HCT116 (cell line): ENCODE measurements around the gene NUMA1.

ENCODE experiments used
- EGR1 ChIP-seq: IDR thresholded peaks from 2 replicates; pipeline ENCODE4 v1.6.1; 2012; ENCODE audit warnings: low read depth
- EZH2 ChIP-seq: fragments of 200-600 bp; sonication (generic); IDR thresholded peaks from 2 replicates; pipeline ENCODE4 v1.6.1; 2017; ENCODE audit warnings: antibody characterized with exemption, mixed run types
- EZH2phosphoT487 ChIP-seq: fragments of 200-600 bp; IDR thresholded peaks from 2 replicates; pipeline ENCODE4 v1.6.1; 2018; ENCODE audit warnings: antibody characterized with exemption, borderline replicate concordance
- POLR2A ChIP-seq: IDR thresholded peaks from 2 replicates; pipeline ENCODE4 v1.7.0; 2011; ENCODE audit warnings: borderline replicate concordance; ENCODE audit not compliant: insufficient read depth, insufficient read length; ENCODE audit errors: extremely low read depth
- SIN3A ChIP-seq: IDR thresholded peaks from 2 replicates; pipeline ENCODE4 v1.6.1; 2012; ENCODE audit warnings: low read depth
- SP1 ChIP-seq: IDR thresholded peaks from 2 replicates; pipeline ENCODE4 v1.6.1; 2012; ENCODE audit warnings: low read depth
- ZNF274 ChIP-seq: fragments of 200-500 bp; sonication (Bioruptor generic); IDR thresholded peaks from 2 replicates; pipeline ENCODE4 v1.6.1; 2014; ENCODE audit warnings: mild to moderate bottlenecking, low read depth, low read length, inconsistent platforms
- TF ChIP-seq, protein P1 (sequence below), 3 experiments: fragments of 200-600 bp in 1 of 3; sonication (generic) in 1 of 3; IDR thresholded peaks in 2 of 3; conservative IDR thresholded peaks in 1 of 3; 2 replicates each; pipeline ENCODE4 v1.5.1; 2012 to 2017; ENCODE audit warnings: low read depth in 2 of 3, low read length in 2 of 3, antibody characterized with exemption in 1 of 3, borderline replicate concordance in 1 of 3, control low read depth in 1 of 3, mild to moderate bottlenecking in 1 of 3, mixed read lengths in 1 of 3, mixed run types in 1 of 3, moderate library complexity in 1 of 3; ENCODE audit not compliant: insufficient read depth in 1 of 3
- TF ChIP-seq, protein P2 (sequence below): IDR thresholded peaks from 2 replicates; pipeline ENCODE4 v1.6.1; 2012

DNA sequence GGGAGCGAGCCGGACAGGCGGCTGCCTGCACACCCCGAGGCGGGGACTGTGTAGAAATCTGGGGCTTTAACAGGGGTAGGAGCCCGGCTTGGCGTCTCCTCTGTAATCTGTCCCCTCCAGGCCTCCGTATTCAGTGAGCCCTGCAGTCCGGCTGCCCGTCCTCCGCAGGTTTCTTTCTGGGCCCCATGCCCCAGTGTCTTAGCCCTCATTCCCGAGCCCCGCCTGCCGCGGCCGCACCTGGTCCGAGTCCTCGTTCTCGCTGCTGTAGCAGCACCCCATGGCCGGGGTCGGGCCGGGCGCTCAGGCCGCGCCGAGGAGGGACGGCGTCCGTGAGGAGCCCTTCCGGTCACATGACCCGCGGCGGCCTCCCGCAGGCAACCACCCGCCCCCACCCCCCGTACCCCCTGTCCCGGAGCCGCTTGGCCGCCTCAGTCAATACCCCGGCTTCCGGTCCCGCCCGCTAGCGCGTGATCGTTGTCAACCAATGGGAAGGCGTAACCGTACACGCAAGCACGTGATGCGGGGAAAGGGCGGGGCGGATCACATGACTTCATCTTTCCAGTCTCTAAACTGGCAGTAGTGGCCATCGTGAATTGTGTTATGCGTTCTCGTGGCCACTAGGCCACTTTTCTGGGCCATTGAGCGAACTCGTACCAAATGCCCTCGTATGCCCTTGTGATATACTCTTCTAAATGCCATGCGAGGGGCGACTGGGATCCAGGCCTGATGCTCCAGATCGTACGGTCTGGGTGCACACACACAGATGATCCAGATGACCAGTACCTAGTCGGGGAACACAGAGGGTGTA is 22.8 kb upstream of the NUMA1 start, which contains the start of gene LAMTOR1:
- TF ChIP-seq, protein P1, sequence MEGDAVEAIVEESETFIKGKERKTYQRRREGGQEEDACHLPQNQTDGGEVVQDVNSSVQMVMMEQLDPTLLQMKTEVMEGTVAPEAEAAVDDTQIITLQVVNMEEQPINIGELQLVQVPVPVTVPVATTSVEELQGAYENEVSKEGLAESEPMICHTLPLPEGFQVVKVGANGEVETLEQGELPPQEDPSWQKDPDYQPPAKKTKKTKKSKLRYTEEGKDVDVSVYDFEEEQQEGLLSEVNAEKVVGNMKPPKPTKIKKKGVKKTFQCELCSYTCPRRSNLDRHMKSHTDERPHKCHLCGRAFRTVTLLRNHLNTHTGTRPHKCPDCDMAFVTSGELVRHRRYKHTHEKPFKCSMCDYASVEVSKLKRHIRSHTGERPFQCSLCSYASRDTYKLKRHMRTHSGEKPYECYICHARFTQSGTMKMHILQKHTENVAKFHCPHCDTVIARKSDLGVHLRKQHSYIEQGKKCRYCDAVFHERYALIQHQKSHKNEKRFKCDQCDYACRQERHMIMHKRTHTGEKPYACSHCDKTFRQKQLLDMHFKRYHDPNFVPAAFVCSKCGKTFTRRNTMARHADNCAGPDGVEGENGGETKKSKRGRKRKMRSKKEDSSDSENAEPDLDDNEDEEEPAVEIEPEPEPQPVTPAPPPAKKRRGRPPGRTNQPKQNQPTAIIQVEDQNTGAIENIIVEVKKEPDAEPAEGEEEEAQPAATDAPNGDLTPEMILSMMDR (IDR thresholded peaks at IDR 0.05 in 2 of 3, conservative IDR thresholded peaks at IDR 0.05 in 1 of 3; ENCODE audit: borderline replicate concordance in 1 of 3, insufficient read depth in 1 of 3, low read depth in 2 of 3, low read length in 2 of 3), result peak in 2 of 3 experiments; percentile 28 to 41; a peak in 1 of 6 replicates
- TF ChIP-seq EZH2phosphoT487, result no peak
- TF ChIP-seq SP1, result peak; percentile 89
- TF ChIP-seq, protein P2, sequence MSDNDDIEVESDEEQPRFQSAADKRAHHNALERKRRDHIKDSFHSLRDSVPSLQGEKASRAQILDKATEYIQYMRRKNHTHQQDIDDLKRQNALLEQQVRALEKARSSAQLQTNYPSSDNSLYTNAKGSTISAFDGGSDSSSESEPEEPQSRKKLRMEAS, result peak; percentile 75
- no peak for TF ChIP-seq EZH2
- TF ChIP-seq ZNF274, result no peak
- TF ChIP-seq SIN3A, result no peak; the same call in 1 of the 2 replicates
- no peak; the same call in 1 of the 2 replicates for TF ChIP-seq EGR1
- no peak for TF ChIP-seq POLR2A
